Measurements from ENCODE around the gene PTTG2. TPM values are rescaled to one million over a fixed set of nuclear protein-coding genes. Genes with fewer than 3 reads are reported as not detected.

PTTG2 gene
- total RNA-seq, 2 donors from 2014 or later, result not detected

DNA sequence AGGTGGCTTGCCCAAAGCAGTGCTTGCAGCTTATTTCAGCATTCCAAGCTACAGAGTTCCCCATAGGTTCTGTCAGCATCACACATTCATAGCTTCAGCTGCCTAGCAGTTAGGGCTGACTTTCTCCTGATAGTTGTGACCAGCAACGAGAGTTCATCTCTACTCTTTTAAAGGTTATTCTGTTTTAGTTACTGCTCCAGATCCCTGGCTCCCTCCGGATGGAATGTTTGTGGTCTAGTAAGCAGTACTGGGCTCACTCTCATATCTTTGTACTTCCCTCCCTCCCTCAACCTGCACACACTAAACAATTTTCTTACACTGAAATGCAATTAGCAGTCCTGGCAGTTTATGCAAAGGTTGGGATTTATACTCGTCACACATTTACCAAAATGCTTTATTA lies 43.9 kb downstream of the PTTG2 start:
- Mint-ChIP-seq H3K36me3 (ENCODE audit: low read depth) (no peaks in the 10 kb centered on the region), H3K4me1 (peaks cover 65% of the 10 kb centered on the region), H3K27me3 (ENCODE audit: insufficient read depth) (no peaks in the 10 kb centered on the region), H3K4me3 (no peak overlapping the region), H3K27ac (no peak overlapping the region), H3K9me3 (no peaks in the 10 kb centered on the region)
- H3K9ac ChIP-seq (ENCODE audit: extremely low read depth, low read length, poor library complexity, severe bottlenecking), result no peak overlapping the region
- H3K27me3 ChIP-seq (ENCODE audit: control insufficient read depth, insufficient read depth, low read length, poor library complexity, severe bottlenecking), result no peaks in the 10 kb centered on the region
- H3K4me1 ChIP-seq (ENCODE audit: control insufficient read depth, insufficient read depth, low read length), result peaks cover 10% of the 10 kb centered on the region
- no peak overlapping the region for H3K4me3 ChIP-seq (ENCODE audit: low read length)
- no peaks in the 10 kb centered on the region for H3K9me3 ChIP-seq (ENCODE audit: control insufficient read depth, low read length)
- DNase-seq, result no peak
- H3K27ac ChIP-seq (ENCODE audit: low read depth, low read length), result no peak overlapping the region
- 86% methylated on average over 3 of the region's 3 CpGs; no CpG with 5 or more reads in 1 of the 2 experiments for WGBS, 2 experiments (ENCODE audit: insufficient coverage in 1 of 2, insufficient read length in 1 of 2)
- TF ChIP-seq, protein P1, sequence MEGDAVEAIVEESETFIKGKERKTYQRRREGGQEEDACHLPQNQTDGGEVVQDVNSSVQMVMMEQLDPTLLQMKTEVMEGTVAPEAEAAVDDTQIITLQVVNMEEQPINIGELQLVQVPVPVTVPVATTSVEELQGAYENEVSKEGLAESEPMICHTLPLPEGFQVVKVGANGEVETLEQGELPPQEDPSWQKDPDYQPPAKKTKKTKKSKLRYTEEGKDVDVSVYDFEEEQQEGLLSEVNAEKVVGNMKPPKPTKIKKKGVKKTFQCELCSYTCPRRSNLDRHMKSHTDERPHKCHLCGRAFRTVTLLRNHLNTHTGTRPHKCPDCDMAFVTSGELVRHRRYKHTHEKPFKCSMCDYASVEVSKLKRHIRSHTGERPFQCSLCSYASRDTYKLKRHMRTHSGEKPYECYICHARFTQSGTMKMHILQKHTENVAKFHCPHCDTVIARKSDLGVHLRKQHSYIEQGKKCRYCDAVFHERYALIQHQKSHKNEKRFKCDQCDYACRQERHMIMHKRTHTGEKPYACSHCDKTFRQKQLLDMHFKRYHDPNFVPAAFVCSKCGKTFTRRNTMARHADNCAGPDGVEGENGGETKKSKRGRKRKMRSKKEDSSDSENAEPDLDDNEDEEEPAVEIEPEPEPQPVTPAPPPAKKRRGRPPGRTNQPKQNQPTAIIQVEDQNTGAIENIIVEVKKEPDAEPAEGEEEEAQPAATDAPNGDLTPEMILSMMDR (conservative IDR thresholded peaks at IDR 0.05), result no peak
- no peaks in the 10 kb centered on the region for H3K36me3 ChIP-seq (ENCODE audit: control insufficient read depth, insufficient read depth, low read length)

DNA sequence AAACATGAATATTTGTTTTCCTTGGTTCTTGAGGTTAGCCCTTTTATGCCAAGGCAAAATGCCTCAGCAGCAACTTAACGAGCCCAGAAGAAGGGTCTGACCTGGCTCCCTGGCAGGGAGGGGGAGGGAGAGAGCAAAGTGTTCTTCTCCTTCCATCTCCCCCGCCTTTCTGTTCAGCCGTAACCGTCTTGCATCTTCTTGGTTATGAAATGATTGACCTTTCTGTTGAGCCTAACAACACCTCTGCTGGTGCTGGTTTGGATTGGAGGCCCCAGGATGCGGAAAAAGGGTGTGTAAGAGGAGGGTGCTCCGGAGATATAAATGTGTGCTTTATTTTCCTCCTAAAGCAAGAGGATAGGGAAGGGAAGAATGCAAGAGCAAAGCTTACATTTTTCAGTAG lies 44.7 kb downstream of the PTTG2 start:
- WGBS, 2 experiments (ENCODE audit: insufficient coverage in 1 of 2, insufficient read length in 1 of 2), result 84 to 100% methylated on average over 1 to 5 of the region's 6 CpGs
- Histone ChIP-seq H3K4me1 (ENCODE audit: control insufficient read depth, insufficient read depth, low read length) (peaks cover 11% of the 10 kb centered on the region), H3K36me3 (ENCODE audit: control insufficient read depth, insufficient read depth, low read length) (no peaks in the 10 kb centered on the region), H3K9me3 (ENCODE audit: control insufficient read depth, low read length) (no peaks in the 10 kb centered on the region), H3K9ac (ENCODE audit: extremely low read depth, low read length, poor library complexity, severe bottlenecking) (no peak overlapping the region), H3K27me3 (ENCODE audit: control insufficient read depth, insufficient read depth, low read length, poor library complexity, severe bottlenecking) (no peaks in the 10 kb centered on the region), H3K27ac (ENCODE audit: low read depth, low read length) (no peak overlapping the region), H3K4me3 (ENCODE audit: low read length) (no peak overlapping the region)
- Mint-ChIP-seq H3K27me3 (ENCODE audit: insufficient read depth) (no peaks in the 10 kb centered on the region), H3K36me3 (ENCODE audit: low read depth) (no peaks in the 10 kb centered on the region), H3K27ac (peak overlapping the region; percentile 59), H3K4me1 (peaks cover 64% of the 10 kb centered on the region), H3K4me3 (no peak overlapping the region), H3K9me3 (no peaks in the 10 kb centered on the region)
- TF ChIP-seq, protein P1 (conservative IDR thresholded peaks at IDR 0.05), result no peak
- DNase-seq, result peak; percentile 55

DNA sequence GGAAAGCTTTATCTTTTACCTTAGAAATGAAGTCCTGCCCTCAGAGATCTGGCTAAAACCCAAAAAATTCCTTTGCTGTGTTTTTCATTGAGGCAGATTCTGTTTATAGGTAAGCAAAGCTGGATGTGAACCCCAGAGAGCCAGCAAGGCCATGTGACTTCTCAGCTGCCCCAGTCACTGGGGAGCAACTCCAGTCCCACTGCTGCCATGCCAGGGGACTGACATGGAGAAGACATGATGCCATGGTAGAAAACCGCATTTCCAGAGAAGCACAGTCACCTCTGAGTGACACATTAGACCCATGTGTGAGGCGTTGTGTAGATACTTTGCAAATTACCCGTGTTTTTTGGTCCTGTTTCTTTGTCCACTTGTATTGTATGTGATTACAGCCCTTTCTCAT lies 45.4 kb downstream of the PTTG2 start:
- Mint-ChIP-seq H3K9me3 (no peaks in the 10 kb centered on the region), H3K4me1 (peaks cover 70% of the 10 kb centered on the region), H3K4me3 (no peak overlapping the region), H3K36me3 (ENCODE audit: low read depth) (no peaks in the 10 kb centered on the region), H3K27ac (peak overlapping the region; percentile 59), H3K27me3 (ENCODE audit: insufficient read depth) (no peaks in the 10 kb centered on the region)
- TF ChIP-seq, protein P1 (conservative IDR thresholded peaks at IDR 0.05), result no peak
- H3K9ac ChIP-seq (ENCODE audit: extremely low read depth, low read length, poor library complexity, severe bottlenecking), result no peak overlapping the region
- H3K9me3 ChIP-seq (ENCODE audit: control insufficient read depth, low read length), result no peaks in the 10 kb centered on the region
- H3K36me3 ChIP-seq (ENCODE audit: control insufficient read depth, insufficient read depth, low read length), result no peaks in the 10 kb centered on the region
- H3K27me3 ChIP-seq (ENCODE audit: control insufficient read depth, insufficient read depth, low read length, poor library complexity, severe bottlenecking), result no peaks in the 10 kb centered on the region
- peaks cover 15% of the 10 kb centered on the region for H3K4me1 ChIP-seq (ENCODE audit: control insufficient read depth, insufficient read depth, low read length)
- no peak overlapping the region for H3K27ac ChIP-seq (ENCODE audit: low read depth, low read length)
- no peak for DNase-seq
- 92 to 100% methylated on average over 2 to 3 of the region's 3 CpGs for WGBS, 2 experiments (ENCODE audit: insufficient coverage in 1 of 2, insufficient read length in 1 of 2)
- no peak overlapping the region for H3K4me3 ChIP-seq (ENCODE audit: low read length)

Measured in endodermal cell (in vitro differentiated cells).